Left lung (tissue), 10 donors: ENCODE data around the gene SPATA13. TPM values are rescaled to one million over a fixed set of nuclear protein-coding genes. Genes with fewer than 3 reads are reported as not detected.
"Not testable (repeated sequence)": the region's sequence is repeated elsewhere in the genome, so short reads cannot be mapped to it uniquely, and the experiment has no call there.

Source experiments
- ATAC-seq: fragments of 200-7000 bp; cut with Tn5 transposase; one replicate; pipeline ENCODE4 v1.9.1; 2020; ENCODE audit warnings: moderate library complexity
- DNase-seq, 4 donors: peaks; one replicate each; pipeline ENCODE4 v3.0.0-alpha.2; 2013 to 2020
- H3K27ac ChIP-seq, 2 donors: fragments of 200-600 bp; sonication (generic) in 1 of 2; one replicate each; pipeline versions ENCODE4 v1.5.0 to v1.8.0; 2020 to 2021
- H3K27me3 ChIP-seq, 2 donors: fragments of 200-600 bp; sonication (generic) in 1 of 2; one replicate each; pipeline versions ENCODE4 v1.5.0 to v1.8.0; 2020 to 2021
- H3K36me3 ChIP-seq, 2 donors: fragments of 200-600 bp; sonication (generic) in 1 of 2; one replicate each; pipeline versions ENCODE4 v1.5.0 to v1.8.0; 2020 to 2021
- H3K4me1 ChIP-seq, 2 donors: fragments of 200-600 bp; one replicate each; pipeline ENCODE4 v1.8.0; 2021
- H3K4me3 ChIP-seq, 2 donors: fragments of 200-600 bp; sonication (generic) in 1 of 2; one replicate each; pipeline versions ENCODE4 v1.5.0 to v1.8.0; 2020 to 2021; ENCODE audit warnings: mild to moderate bottlenecking in 1 of 2
- H3K9me3 ChIP-seq, 2 donors: fragments of 200-600 bp; sonication (generic) in 1 of 2; one replicate each; pipeline versions ENCODE4 v1.5.0 to v1.8.0; 2020 to 2021
- intact Hi-C, 2 donors: fragments of 100-400 bp; cut with DNase I; formaldehyde crosslinking; loops; one replicate each; pipeline versions ENCODE4 v1.11.2 to v1.14.2; 2022
- polyA plus RNA-seq, 6 donors: library from polyadenylated mRNA; unstranded; fragments of 120-200 nt; gene quantifications; one replicate each; pipeline ENCODE4 v1.2.1, GENCODE V29; 2013; ENCODE audit not compliant: insufficient read length in 6 of 6
- total RNA-seq, 2 donors: library from RNA; stranded (reverse); fragmentation: NEBNext Ultra II Directional; extraction: Animal tissue kit (Norgen Biotek cat#: 25700); gene quantifications; one replicate each; pipeline ENCODE4 v1.2.1, GENCODE V29; 2021
- TF ChIP-seq, protein P1 (sequence below), 2 donors: fragments of 200-600 bp; sonication (generic) in 1 of 2; IDR thresholded peaks; one replicate each; pipeline versions ENCODE4 v1.5.0 to v1.8.0; 2021; ENCODE audit warnings: antibody characterized with exemption in 2 of 2
- donor health status: DM: no; HTN: yes; CAD: no.
- donor health status: DM: no; HTN: no; CAD: no.

Gene SPATA13
- total and polyA plus RNA-seq, 8 donors: 11.4 to 31.4 (median 14.7) TPM

DNA sequence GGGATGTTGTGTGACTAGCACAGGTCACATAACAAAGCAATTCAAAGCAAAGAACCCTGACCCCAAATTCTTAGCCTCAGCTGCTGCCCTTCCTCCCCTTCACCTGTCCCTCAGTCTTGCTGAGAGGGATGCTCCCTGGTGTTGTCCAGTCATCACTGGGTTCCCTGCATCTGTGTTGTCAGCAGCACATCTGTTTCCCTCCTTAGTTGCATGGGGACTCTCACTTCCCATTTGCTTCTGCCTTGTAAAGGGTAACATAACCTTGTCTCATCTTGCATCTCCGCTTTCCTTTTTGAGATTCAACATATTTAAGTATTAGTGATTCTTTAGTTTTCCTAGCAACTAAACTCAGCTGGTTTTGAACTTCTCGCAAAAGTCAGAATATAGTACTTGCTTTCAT is 54.0 kb downstream of the SPATA13 start:
- Histone ChIP-seq H3K27ac (no peak overlapping the region), H3K4me3 (no peak overlapping the region), H3K36me3 (no peaks in the 10 kb centered on the region), H3K9me3 (no peaks in the 10 kb centered on the region), H3K4me1 (peaks cover 16 to 26% of the 10 kb centered on the region in 2 donors), H3K27me3 (no peaks in the 10 kb centered on the region)
- DNase-seq: no peak
- TF ChIP-seq, protein P1, sequence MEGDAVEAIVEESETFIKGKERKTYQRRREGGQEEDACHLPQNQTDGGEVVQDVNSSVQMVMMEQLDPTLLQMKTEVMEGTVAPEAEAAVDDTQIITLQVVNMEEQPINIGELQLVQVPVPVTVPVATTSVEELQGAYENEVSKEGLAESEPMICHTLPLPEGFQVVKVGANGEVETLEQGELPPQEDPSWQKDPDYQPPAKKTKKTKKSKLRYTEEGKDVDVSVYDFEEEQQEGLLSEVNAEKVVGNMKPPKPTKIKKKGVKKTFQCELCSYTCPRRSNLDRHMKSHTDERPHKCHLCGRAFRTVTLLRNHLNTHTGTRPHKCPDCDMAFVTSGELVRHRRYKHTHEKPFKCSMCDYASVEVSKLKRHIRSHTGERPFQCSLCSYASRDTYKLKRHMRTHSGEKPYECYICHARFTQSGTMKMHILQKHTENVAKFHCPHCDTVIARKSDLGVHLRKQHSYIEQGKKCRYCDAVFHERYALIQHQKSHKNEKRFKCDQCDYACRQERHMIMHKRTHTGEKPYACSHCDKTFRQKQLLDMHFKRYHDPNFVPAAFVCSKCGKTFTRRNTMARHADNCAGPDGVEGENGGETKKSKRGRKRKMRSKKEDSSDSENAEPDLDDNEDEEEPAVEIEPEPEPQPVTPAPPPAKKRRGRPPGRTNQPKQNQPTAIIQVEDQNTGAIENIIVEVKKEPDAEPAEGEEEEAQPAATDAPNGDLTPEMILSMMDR (IDR thresholded peaks at IDR 0.05): no peak
- intact Hi-C loops: loop anchor here in 1 of 2 donors (10.0 kb wide), 1 partner anchor 160 kb away; no protein-coding TSS in a partner anchor
- no peak for ATAC-seq

GRCh38 chr13:24215126-24215525 is 54.6 kb downstream of the SPATA13 start:
- no peaks in the 10 kb centered on the region for H3K36me3 ChIP-seq
- DNase-seq (no peak), ATAC-seq (no peak)
- H3K27me3 ChIP-seq: no peaks in the 10 kb centered on the region
- intact Hi-C loops: loop anchor here in 1 of 2 donors (10.0 kb wide), 1 partner anchor 160 kb away; no protein-coding TSS in a partner anchor
- no peak overlapping the region for H3K4me3 ChIP-seq
- H3K4me1 ChIP-seq: peaks cover 18 to 32% of the 10 kb centered on the region in 2 donors
- TF ChIP-seq, protein P1 (IDR thresholded peaks at IDR 0.05): no peak
- H3K9me3 ChIP-seq: no peaks in the 10 kb centered on the region
- H3K27ac ChIP-seq: peak overlapping the region in 1 of 2 donors; percentile 7

- Histone ChIP-seq H3K27me3 (no peaks in the 10 kb centered on the region), H3K9me3 (no peaks in the 10 kb centered on the region), H3K4me1 (peaks cover 20 to 37% of the 10 kb centered on the region in 2 donors), H3K27ac (peak overlapping the region in 1 of 2 donors; percentile 42), H3K36me3 (no peaks in the 10 kb centered on the region), H3K4me3 (no peak overlapping the region)
- ATAC-seq (peak; percentile 7), DNase-seq (no peak)
- TF ChIP-seq, protein P1 (IDR thresholded peaks at IDR 0.05): no peak
- intact Hi-C loops: loop anchor here in 1 of 2 donors (10.0 kb wide), 1 partner anchor 161 kb away; no protein-coding TSS in a partner anchor
Observed at GRCh38 chr13:24215732-24216131, 55.2 kb downstream of the SPATA13 start.

DNA sequence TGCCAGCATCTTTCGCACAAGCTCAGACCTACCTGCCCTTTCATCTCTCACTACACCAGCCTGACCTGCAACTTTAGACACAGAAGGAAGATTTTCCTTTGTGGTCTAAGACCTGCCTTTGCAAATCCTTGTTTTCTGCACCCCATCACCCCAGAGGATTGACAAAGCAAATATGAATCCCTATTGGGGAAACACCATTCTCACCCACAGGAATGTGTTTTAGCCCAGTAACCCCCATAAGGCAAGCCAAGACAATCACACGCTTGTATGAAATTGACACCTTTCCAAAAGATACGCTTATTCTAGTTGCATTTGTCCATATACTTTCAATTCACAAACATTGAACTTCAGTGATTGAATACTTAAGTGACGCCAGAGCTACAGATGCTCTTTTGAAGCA is 55.7 kb downstream of the SPATA13 start:
- Histone ChIP-seq H3K27me3 (no peaks in the 10 kb centered on the region), H3K4me3 (no peak overlapping the region), H3K4me1 (peaks cover 20 to 37% of the 10 kb centered on the region in 2 donors), H3K36me3 (no peaks in the 10 kb centered on the region), H3K27ac (peak overlapping the region in 1 of 2 donors; percentile 42), H3K9me3 (no peaks in the 10 kb centered on the region)
- ATAC-seq: no peak
- TF ChIP-seq, protein P1 (IDR thresholded peaks at IDR 0.05): no peak
- DNase-seq: no peak
- intact Hi-C loops: loop anchor here in 1 of 2 donors (10.0 kb wide), 1 partner anchor 161 kb away; no protein-coding TSS in a partner anchor

DNA sequence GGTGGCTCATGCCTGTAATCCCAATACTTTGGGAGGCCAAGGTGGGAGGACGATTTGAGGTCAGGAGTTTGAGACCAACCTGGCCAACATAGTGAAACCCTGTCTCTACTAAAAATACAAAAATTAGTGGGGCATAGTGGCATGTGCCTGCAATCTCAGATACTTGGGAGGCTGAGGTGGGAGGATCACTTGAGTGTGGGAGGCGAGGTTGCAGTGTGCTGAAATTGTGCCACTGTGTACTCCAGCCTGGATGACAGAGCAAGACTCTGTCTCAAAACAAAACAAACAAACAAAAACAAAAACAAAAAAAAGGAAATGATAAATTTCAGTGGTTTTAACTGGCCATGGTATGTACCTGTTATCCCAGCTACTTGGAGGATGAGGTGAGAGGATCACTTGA is 56.3 kb downstream of the SPATA13 start:
- ATAC-seq, H3K9me3 ChIP-seq, DNase-seq, H3K4me3 ChIP-seq, H3K36me3 ChIP-seq, H3K27me3 ChIP-seq: not testable (repeated sequence)
- intact Hi-C loops: loop anchor here in 1 of 2 donors (10.0 kb wide), 1 partner anchor 162 kb away; no protein-coding TSS in a partner anchor
- peak overlapping the region; percentile 18 to 68 for H3K27ac ChIP-seq
- peaks cover 20 to 37% of the 10 kb centered on the region in 2 donors for H3K4me1 ChIP-seq
